Peyer's patch (tissue), 4 donors: ENCODE measurements around the gene PTPN5.

Experiments
- POLR2A ChIP-seq, 2 donors: fragments of 450-650 bp; IDR thresholded peaks; one replicate each; pipeline ENCODE4 v1.5.1; 2017; ENCODE audit warnings: antibody characterized with exemption in 2 of 2, mild to moderate bottlenecking in 2 of 2, moderate library complexity in 2 of 2
- TF ChIP-seq, protein P1 (sequence below), 6 experiments: fragments of 450-650 bp in 4 of 6; fragments of 200-600 bp in 2 of 6; sonication (generic) in 1 of 6; IDR thresholded peaks; one replicate each; pipeline ENCODE4 v1.5.1; 2017 to 2019; ENCODE audit warnings: antibody characterized with exemption in 6 of 6, mild to moderate bottlenecking in 3 of 6, moderate library complexity in 1 of 6

- TF ChIP-seq, protein P1, sequence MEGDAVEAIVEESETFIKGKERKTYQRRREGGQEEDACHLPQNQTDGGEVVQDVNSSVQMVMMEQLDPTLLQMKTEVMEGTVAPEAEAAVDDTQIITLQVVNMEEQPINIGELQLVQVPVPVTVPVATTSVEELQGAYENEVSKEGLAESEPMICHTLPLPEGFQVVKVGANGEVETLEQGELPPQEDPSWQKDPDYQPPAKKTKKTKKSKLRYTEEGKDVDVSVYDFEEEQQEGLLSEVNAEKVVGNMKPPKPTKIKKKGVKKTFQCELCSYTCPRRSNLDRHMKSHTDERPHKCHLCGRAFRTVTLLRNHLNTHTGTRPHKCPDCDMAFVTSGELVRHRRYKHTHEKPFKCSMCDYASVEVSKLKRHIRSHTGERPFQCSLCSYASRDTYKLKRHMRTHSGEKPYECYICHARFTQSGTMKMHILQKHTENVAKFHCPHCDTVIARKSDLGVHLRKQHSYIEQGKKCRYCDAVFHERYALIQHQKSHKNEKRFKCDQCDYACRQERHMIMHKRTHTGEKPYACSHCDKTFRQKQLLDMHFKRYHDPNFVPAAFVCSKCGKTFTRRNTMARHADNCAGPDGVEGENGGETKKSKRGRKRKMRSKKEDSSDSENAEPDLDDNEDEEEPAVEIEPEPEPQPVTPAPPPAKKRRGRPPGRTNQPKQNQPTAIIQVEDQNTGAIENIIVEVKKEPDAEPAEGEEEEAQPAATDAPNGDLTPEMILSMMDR (IDR thresholded peaks at IDR 0.05) = no peak
- TF ChIP-seq POLR2A (IDR thresholded peaks at IDR 0.05) = no peak
These were observed 12.8 kb upstream of the PTPN5 start for GRCh38 chr11:18804199-18804999.
